Vagina (tissue), 2 donors: ENCODE data around the gene ERC2. TPM values are rescaled to one million over a fixed set of nuclear protein-coding genes. Genes with fewer than 3 reads are reported as not detected.

Experiments used
- DNase-seq, 2 donors: peaks; one replicate each; pipeline ENCODE4 v3.0.0-alpha.2; 2017; ENCODE audit errors: extremely low spot score in 2 of 2
- H3K27ac ChIP-seq: fragments of 200-600 bp; sonication (generic); one replicate; pipeline ENCODE4 v1.5.1; 2019
- H3K27me3 ChIP-seq: fragments of 200-600 bp; sonication (generic); one replicate; pipeline ENCODE4 v1.5.1; 2019
- H3K36me3 ChIP-seq, 2 donors: fragments of 200-600 bp; sonication (generic); one replicate each; pipeline ENCODE4 v1.5.1; 2017 to 2019
- H3K4me1 ChIP-seq: fragments of 200-600 bp; sonication (generic); one replicate; pipeline ENCODE4 v1.5.1; 2019
- H3K4me3 ChIP-seq, 2 donors: fragments of 200-600 bp; sonication (generic); 1 replicate in 1 of 2; 2 replicates in 1 of 2; pipeline ENCODE4 v1.5.1; 2016 to 2019
- H3K9me3 ChIP-seq: fragments of 200-600 bp; sonication (generic); one replicate; pipeline ENCODE4 v1.5.1; 2019
- CTCF ChIP-seq, 3 experiments: fragments of 450-650 bp in 2 of 3; fragments of 200-600 bp in 1 of 3; sonication (generic) in 1 of 3; IDR thresholded peaks; one replicate each; pipeline ENCODE4 v1.5.1; 2017 to 2019; ENCODE audit warnings: antibody characterized with exemption in 3 of 3, mild to moderate bottlenecking in 2 of 3, moderate library complexity in 2 of 3
- POLR2A ChIP-seq, 2 donors: fragments of 450-650 bp; IDR thresholded peaks; one replicate each; pipeline ENCODE4 v1.6.1; 2017; ENCODE audit warnings: antibody characterized with exemption in 2 of 2, mild to moderate bottlenecking in 2 of 2, moderate library complexity in 2 of 2
- POLR2AphosphoS5 ChIP-seq, 2 donors: sonication (generic); formaldehyde crosslinking; IDR thresholded peaks; one replicate each; pipeline ENCODE4 v1.9.0; 2017; ENCODE audit warnings: antibody characterized with exemption in 2 of 2, mild to moderate bottlenecking in 2 of 2, low read depth in 1 of 2; ENCODE audit not compliant: insufficient read depth in 1 of 2
- intact Hi-C: fragments of 100-400 bp; cut with DNase I; formaldehyde crosslinking; loops from one replicate; pipeline ENCODE4 v1.15.1; 2023
- total RNA-seq: library from RNA; depleted of rRNA; stranded (reverse); fragments of >200 nt; gene quantifications from one replicate; pipeline ENCODE4 v1.2.3, GENCODE V29; 2016

ERC2 gene
- total RNA-seq, 1 donor from 2014 or later = 1.2 TPM

DNA sequence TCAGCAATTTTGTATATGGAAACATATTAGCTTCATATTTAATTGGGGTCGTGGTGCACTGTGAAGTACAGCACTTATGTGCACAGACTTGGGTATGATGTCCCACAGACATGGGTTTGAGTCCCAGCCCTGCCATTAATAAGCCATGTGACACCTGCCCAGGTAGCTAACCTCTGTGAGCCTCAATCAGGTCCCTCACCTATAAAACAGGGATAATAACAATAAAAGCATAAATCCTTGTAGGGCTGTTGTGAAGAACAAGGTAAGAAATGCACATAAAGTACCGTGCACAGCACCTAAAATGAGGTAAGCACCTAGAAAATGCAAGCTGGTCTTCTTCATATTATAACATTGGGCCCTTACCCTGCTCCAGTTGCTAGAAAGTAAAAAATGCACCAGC is 807.6 kb downstream of the ERC2 start:
- Histone ChIP-seq H3K27me3 (no peaks in the 10 kb centered on the region), H3K4me1 (no peaks in the 10 kb centered on the region), H3K4me3 (no peak overlapping the region), H3K27ac (no peak overlapping the region), H3K9me3 (no peaks in the 10 kb centered on the region), H3K36me3 (no peaks in the 10 kb centered on the region)
- no peak for DNase-seq
- intact Hi-C loops = no loop called here
- TF ChIP-seq POLR2AphosphoS5 (IDR thresholded peaks at IDR 0.05; ENCODE audit: insufficient read depth in 1 of 2, low read depth in 1 of 2) (no peak), CTCF (IDR thresholded peaks at IDR 0.05) (no peak), POLR2A (IDR thresholded peaks at IDR 0.05) (no peak)

GRCh38 chr3:55659701-55660100 is 808.6 kb downstream of the ERC2 start:
- intact Hi-C loops = no loop called here
- no peaks in the 10 kb centered on the region for H3K9me3 ChIP-seq

DNA sequence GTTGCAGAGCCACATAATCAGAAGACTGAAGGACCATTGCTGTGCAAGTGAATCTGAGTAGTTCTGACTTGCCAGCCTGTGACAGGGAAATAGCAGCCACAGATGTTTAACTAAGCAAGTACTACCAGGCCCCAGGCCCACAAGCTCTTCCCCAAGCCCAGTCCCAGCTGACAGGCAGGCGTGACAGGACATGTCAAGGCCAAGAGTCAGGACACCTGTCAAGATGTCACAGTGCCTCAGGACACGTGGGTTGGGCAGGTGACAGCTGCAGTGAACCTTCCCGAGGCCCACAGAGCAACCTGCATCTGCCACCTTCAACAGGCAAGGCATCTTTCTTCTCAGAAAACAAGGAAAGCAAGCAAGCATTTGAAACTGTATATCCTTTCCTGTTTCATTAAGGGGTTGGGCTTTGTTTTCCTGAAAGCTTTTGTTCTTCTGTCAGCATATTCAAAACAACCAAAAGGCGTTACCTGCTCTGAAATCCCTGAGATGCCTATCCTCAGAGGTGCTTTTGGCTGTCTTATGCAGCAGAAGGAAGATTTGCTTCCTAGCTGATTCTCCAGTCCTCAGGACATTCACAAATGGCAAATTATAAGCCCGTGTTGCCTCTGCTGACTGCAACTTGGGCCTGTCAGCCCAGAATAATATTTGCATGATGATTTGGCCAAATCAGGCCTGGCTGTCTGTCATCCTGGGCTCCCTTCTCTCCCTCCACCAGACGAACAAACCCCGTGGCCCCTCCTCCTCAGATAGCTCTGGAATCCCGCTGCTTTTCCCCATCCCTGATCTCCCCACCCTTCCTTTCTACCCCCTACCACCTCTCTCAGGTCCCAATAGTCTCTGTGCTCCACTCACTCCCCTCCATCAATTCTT is 809.3 kb downstream of the ERC2 start:
- no peak for TF ChIP-seq CTCF (IDR thresholded peaks at IDR 0.05)
- TF ChIP-seq POLR2AphosphoS5 (IDR thresholded peaks at IDR 0.05; ENCODE audit: insufficient read depth in 1 of 2, low read depth in 1 of 2) = no peak
- TF ChIP-seq POLR2A (IDR thresholded peaks at IDR 0.05) = no peak

More at GRCh38 chr3:55659701-55660100, 808.6 kb downstream of the ERC2 start:
- DNase-seq = no peak
- H3K27ac ChIP-seq = no peak overlapping the region
- H3K4me3 ChIP-seq = no peak overlapping the region
- H3K4me1 ChIP-seq = no peaks in the 10 kb centered on the region
- TF ChIP-seq POLR2A (IDR thresholded peaks at IDR 0.05) = no peak
- no peaks in the 10 kb centered on the region for H3K27me3 ChIP-seq
- no peaks in the 10 kb centered on the region for H3K36me3 ChIP-seq

DNA sequence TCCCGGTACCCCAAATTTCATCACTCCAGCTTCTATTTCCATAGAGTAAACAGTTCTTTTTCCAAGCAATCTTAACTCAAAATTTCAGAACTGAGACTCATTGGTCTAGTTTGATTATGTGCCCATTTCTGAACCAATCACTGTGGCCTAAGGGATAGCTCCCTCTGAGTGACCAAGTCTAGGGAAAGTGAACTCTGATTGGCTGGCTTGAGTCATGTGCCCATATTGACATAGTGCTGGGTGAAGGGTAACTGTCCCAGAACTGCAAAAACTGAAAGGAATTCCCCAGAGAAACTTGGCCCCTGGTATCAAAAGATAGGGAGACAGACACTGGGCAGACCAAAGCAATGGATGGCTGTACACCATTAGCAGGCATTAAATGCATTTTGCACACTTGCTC is 810.0 kb downstream of the ERC2 start:
- H3K36me3 ChIP-seq = no peaks in the 10 kb centered on the region
- H3K4me3 ChIP-seq = no peak overlapping the region
- no peak overlapping the region for H3K27ac ChIP-seq
- no peaks in the 10 kb centered on the region for H3K4me1 ChIP-seq
- TF ChIP-seq POLR2A (IDR thresholded peaks at IDR 0.05) = no peak
- no peak for TF ChIP-seq POLR2AphosphoS5 (IDR thresholded peaks at IDR 0.05; ENCODE audit: insufficient read depth in 1 of 2, low read depth in 1 of 2)
- no peak for TF ChIP-seq CTCF (IDR thresholded peaks at IDR 0.05)
- intact Hi-C loops = no loop called here
- no peaks in the 10 kb centered on the region for H3K9me3 ChIP-seq
- H3K27me3 ChIP-seq = no peaks in the 10 kb centered on the region
- no peak for DNase-seq

More for the DNA sequence above, 809.3 kb downstream of the ERC2 start:
- no peak for DNase-seq
- H3K27ac ChIP-seq = no peak overlapping the region
- intact Hi-C loops = no loop called here
- no peaks in the 10 kb centered on the region for H3K9me3 ChIP-seq
- H3K4me3 ChIP-seq = no peak overlapping the region
- no peaks in the 10 kb centered on the region for H3K4me1 ChIP-seq
- H3K27me3 ChIP-seq = no peaks in the 10 kb centered on the region
- no peaks in the 10 kb centered on the region for H3K36me3 ChIP-seq

DNA sequence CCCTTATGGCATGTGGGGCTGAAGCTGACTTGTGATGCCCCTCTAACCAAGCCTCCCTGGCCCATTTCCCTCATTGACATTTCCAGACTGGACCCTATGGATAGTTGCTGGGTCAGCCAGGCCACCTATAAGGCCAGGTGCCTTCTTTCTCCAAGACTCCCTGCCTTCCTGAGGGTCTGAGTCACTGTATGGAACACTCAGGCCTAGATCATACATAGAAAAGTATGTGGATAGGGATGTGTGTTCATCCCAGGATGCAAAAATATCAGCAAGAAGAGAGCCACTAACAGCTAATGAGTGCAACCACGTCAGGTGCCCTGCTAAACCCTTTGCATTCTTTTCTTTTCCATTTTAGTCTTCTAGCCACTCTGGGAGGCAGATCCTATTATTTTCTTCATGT is 812.7 kb downstream of the ERC2 start:
- Histone ChIP-seq H3K4me3 (no peak overlapping the region), H3K9me3 (no peaks in the 10 kb centered on the region), H3K27ac (no peak overlapping the region), H3K4me1 (no peaks in the 10 kb centered on the region), H3K27me3 (no peaks in the 10 kb centered on the region), H3K36me3 (no peaks in the 10 kb centered on the region)
- no peak for DNase-seq
- TF ChIP-seq POLR2AphosphoS5 (IDR thresholded peaks at IDR 0.05; ENCODE audit: insufficient read depth in 1 of 2, low read depth in 1 of 2) (no peak), POLR2A (IDR thresholded peaks at IDR 0.05) (no peak), CTCF (IDR thresholded peaks at IDR 0.05) (no peak)
- intact Hi-C loops = no loop called here
